Choroid plexus epithelial cell (primary cell): ENCODE measurements around the gene KRCC1.
A peak's percentile ranks its signal among the peaks of the same experiment; 100 is the strongest.

Experiments
- DNase-seq: peaks from one replicate; pipeline ENCODE4 v3.0.0-alpha.2; 2010; ENCODE audit warnings: low read depth
- H3K4me3 ChIP-seq: 2 replicates; pipeline ENCODE4 v1.5.1; 2011; ENCODE audit warnings: low read depth, mild to moderate bottlenecking, control low read depth, low read length, moderate library complexity
- TF ChIP-seq, protein P1 (sequence below): conservative IDR thresholded peaks from 2 replicates; pipeline ENCODE4 v1.5.1; 2011; ENCODE audit warnings: low read depth, mild to moderate bottlenecking, control low read depth, inconsistent platforms, low read length, moderate library complexity

The KRCC1 gene

DNA sequence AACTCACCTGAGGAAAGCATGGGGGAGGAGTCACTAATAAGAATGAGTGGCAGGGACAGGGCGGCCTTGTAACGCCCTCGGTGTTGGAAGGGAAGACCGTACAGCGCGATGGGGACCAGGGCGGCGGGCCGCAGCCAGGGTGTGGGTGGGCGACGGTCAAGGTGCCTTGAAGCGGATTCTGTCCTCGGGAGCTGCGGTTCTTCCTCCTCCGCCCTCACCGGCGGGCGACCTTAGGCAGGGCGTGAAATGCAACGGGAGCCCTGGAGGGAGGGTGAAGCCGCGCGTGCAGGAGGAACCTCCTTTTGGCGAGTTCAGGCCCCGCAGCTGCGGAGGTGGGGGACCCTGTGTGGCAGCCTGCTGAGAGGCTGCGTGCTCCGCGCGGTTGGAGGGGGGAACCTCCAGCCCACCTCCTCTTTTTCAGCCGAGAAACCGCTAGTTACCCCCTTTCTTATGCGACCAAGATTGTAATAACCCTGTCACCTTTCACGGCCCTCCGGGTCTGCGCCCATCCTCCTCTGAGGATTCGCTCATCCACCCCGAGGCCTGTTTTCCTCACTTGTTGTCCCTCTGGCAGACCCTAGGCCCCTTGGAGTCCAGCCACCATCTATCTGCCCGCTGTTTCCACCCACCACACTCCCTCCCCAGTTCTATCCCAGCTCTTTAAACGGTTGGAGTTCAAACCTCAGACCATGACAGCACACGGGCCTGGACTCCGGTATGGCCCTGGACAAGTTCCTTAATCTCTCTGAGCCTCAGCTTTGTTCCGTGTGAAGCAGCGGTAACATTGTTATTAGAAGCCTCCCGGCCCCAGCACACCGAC is 38.4 kb downstream of the KRCC1 start:
- peak overlapping the region; percentile 75 for H3K4me3 ChIP-seq
- TF ChIP-seq, protein P1, sequence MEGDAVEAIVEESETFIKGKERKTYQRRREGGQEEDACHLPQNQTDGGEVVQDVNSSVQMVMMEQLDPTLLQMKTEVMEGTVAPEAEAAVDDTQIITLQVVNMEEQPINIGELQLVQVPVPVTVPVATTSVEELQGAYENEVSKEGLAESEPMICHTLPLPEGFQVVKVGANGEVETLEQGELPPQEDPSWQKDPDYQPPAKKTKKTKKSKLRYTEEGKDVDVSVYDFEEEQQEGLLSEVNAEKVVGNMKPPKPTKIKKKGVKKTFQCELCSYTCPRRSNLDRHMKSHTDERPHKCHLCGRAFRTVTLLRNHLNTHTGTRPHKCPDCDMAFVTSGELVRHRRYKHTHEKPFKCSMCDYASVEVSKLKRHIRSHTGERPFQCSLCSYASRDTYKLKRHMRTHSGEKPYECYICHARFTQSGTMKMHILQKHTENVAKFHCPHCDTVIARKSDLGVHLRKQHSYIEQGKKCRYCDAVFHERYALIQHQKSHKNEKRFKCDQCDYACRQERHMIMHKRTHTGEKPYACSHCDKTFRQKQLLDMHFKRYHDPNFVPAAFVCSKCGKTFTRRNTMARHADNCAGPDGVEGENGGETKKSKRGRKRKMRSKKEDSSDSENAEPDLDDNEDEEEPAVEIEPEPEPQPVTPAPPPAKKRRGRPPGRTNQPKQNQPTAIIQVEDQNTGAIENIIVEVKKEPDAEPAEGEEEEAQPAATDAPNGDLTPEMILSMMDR = no peak
- DNase-seq = peak; percentile 6

DNA sequence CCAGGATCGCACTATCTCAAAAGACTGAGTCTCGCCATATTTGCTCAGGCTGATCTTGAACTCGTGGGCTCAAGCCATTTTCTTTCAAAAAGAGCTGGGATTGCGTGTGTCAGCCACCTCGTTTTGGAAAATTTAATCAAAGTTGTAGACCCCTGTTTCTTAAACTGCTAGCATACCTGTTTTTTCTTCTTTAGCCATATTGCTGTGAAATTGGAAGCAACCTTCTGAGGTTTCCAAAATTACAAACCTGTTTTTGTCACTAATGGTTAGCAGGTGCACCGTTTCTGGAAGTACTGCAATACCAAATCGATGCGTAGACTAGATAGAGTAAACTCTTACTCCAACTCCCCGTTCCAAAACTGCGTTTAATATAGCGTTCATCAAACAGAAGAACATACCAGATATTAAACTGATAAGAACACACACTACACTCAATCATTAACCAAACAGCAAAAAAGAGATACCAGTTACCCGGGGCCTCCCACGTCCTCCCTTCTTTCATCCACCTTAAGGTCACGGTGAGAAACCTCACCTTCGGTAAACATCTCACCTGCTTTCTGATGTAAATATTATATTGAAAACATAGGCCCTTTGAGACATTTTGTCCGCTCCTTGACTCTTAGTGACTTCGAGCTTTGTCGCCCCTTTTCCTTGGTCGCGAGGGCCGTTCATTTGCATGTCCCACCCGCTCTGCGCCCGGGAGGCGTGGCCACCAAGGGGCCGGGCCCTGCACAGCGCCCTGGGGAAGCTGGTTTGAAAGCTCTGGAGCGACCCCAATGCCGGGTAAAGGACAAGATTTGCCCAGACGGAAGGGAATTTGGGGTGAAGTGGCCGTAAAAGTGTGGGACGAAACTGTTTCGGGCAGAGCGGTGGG is 39.3 kb downstream of the KRCC1 start, which contains the start of gene RNU2-63P:
Gene RNU2-63P, minus strand, starts transcription at position 462 of the 874 bp plus-strand sequence.
- H3K4me3 ChIP-seq = peak within 1 kb of the TSS; percentile 75
- TF ChIP-seq, protein P1 = no peak
- DNase-seq = peak; percentile 94

GRCh38 chr2:88011011-88011410 is 44.6 kb downstream of the KRCC1 start:
- TF ChIP-seq, protein P1 = no peak
- H3K4me3 ChIP-seq = no peak overlapping the region
- no peak for DNase-seq

DNA sequence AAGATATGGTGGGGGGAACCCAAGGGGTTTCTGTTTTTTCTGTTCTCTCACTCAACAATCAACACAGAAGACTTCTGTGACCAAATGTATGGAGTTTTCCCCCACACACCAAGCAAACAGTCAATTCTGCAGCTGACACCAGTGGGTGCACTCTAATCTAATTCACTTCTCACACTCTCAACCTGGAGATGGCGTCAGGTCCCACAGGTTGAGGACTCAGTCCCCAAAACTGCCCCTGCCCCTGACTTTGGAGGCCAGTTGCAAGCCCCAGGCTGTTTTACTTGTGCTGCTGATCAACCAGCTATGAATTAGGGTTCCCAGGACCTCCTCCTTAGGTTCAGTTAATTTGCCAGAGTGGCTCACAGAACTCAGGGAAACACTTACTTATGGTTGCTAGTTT is 45.4 kb downstream of the KRCC1 start:
- no peak overlapping the region for H3K4me3 ChIP-seq
- TF ChIP-seq, protein P1 = no peak
- DNase-seq = no peak

- DNase-seq = no peak
- TF ChIP-seq, protein P1 = no peak
- H3K4me3 ChIP-seq = no peak overlapping the region
Observed at GRCh38 chr2:88006912-88007439, 48.6 kb downstream of the KRCC1 start.

- TF ChIP-seq, protein P1 = no peak
- DNase-seq = no peak
Observed at GRCh38 chr2:88005776-88006175, 49.8 kb downstream of the KRCC1 start.

More at GRCh38 chr2:88005776-88006175, 49.8 kb downstream of the KRCC1 start:
- no peak overlapping the region for H3K4me3 ChIP-seq
